ENCODE measurements around the gene SETBP1.

DNA sequence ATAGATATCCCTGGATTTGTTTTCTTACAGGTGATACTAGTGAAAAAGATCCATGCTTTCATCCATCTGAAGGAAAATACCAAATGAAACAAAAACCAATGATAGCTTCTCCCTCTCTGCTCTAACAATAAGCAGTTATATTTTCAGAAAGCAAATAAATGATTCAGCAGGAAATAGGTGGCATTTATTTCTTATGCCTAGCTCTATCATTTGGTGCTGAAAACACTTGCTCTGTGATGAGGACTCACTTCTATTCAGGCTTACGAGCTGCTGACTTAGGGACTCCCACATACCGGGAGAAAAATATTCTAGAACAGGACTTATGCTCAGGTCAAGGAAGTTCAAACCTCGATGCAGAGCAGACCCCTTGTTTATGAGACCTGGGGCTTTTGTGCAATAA, 142.6 kb downstream of the SETBP1 start:
- TF ChIP-seq MEF2A (IDR thresholded peaks at IDR 0.05; ENCODE audit: control insufficient read depth, low read depth, low read length) (no peak), CHD2 (IDR thresholded peaks at IDR 0.05; ENCODE audit: low read depth, low read length) (no peak), POLR2A (conservative IDR thresholded peaks at IDR 0.05) (no peak), JUN (IDR thresholded peaks at IDR 0.05; ENCODE audit: borderline replicate concordance, low read depth, low read length) (no peak), JUN (CRISPR knock-in tag; IDR thresholded peaks at IDR 0.05; ENCODE audit: borderline replicate concordance) (no peak), SMC3 (conservative IDR thresholded peaks at IDR 0.05; ENCODE audit: insufficient read depth, low read depth, low read length) (no peak), CHD1 (IDR thresholded peaks at IDR 0.05; ENCODE audit: low read length) (no peak), ATF7 (IDR thresholded peaks at IDR 0.05) (no peak), MAFG (tag; conservative IDR thresholded peaks at IDR 0.05) (no peak), SMARCA5 (IDR thresholded peaks at IDR 0.05) (no peak), AFF4 (CRISPR knock-in tag; IDR thresholded peaks at IDR 0.05) (no peak), SP1 (CRISPR knock-in tag; IDR thresholded peaks at IDR 0.05) (no peak), BRD4 (IDR thresholded peaks at IDR 0.05) (no peak)
- TF ChIP-seq, protein P1, sequence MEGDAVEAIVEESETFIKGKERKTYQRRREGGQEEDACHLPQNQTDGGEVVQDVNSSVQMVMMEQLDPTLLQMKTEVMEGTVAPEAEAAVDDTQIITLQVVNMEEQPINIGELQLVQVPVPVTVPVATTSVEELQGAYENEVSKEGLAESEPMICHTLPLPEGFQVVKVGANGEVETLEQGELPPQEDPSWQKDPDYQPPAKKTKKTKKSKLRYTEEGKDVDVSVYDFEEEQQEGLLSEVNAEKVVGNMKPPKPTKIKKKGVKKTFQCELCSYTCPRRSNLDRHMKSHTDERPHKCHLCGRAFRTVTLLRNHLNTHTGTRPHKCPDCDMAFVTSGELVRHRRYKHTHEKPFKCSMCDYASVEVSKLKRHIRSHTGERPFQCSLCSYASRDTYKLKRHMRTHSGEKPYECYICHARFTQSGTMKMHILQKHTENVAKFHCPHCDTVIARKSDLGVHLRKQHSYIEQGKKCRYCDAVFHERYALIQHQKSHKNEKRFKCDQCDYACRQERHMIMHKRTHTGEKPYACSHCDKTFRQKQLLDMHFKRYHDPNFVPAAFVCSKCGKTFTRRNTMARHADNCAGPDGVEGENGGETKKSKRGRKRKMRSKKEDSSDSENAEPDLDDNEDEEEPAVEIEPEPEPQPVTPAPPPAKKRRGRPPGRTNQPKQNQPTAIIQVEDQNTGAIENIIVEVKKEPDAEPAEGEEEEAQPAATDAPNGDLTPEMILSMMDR (IDR thresholded peaks at IDR 0.05 in 2 of 3, conservative IDR thresholded peaks at IDR 0.05 in 1 of 3; ENCODE audit: insufficient read depth in 2 of 3, low read depth in 1 of 3, low read length in 3 of 3) = no peak
- TF ChIP-seq, protein P2, sequence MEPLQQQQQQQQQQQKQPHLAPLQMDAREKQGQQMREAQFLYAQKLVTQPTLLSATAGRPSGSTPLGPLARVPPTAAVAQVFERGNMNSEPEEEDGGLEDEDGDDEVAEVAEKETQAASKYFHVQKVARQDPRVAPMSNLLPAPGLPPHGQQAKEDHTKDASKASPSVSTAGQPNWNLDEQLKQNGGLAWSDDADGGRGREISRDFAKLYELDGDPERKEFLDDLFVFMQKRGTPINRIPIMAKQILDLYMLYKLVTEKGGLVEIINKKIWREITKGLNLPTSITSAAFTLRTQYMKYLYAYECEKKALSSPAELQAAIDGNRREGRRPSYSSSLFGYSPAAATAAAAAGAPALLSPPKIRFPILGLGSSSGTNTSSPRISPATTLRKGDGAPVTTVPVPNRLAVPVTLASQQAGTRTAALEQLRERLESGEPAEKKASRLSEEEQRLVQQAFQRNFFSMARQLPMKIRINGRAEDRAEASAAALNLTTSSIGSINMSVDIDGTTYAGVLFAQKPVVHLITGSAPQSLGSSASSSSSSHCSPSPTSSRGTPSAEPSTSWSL (CRISPR knock-in tag; IDR thresholded peaks at IDR 0.05; ENCODE audit: borderline replicate concordance) = no peak
